SK-N-SH (cell line): ENCODE results near the gene LCE1D. TPM values are rescaled to one million over a fixed set of nuclear protein-coding genes. Genes with fewer than 3 reads are reported as not detected.

Experiments
- CTCF ChIA-PET: fragments of 300-600, 350-600 bp; formaldehyde crosslinking; extraction: SDS; loops from one replicate; lab custom pipeline; 2021; lab: Yijun Ruan, JAX
- POLR2A ChIA-PET: fragments of 350-600 bp; sonication (Branson Sonifier 250); formaldehyde crosslinking; extraction: SDS; loops from one replicate; lab custom pipeline; 2020; ENCODE audit warnings: antibody characterized with exemption, inconsistent platforms; lab: Yijun Ruan, JAX
- DNase-seq: peaks from one replicate; pipeline ENCODE4 v3.0.0; 2012
- H2AFZ ChIP-seq: fragments of 200-600 bp; sonication (generic); 2 replicates; pipeline ENCODE4 v1.8.1; 2016; ENCODE audit warnings: antibody characterized with exemption, mild to moderate bottlenecking, low read depth
- H3F3A ChIP-seq: fragments of 200-600 bp; sonication (generic); replicated peaks from 2 replicates; pipeline ENCODE3; 2016; ENCODE audit warnings: antibody characterized with exemption, mild to moderate bottlenecking; ENCODE audit not compliant: insufficient read depth
- H3K27ac ChIP-seq, 2 experiments: fragments of 200-500 bp in 1 of 2; fragments of 200-600 bp in 1 of 2; sonication (Bioruptor generic) in 1 of 2; sonication (generic), shearing (Covaris generic) in 1 of 2; 2 replicates each; pipeline versions ENCODE4 v1.5.1 to v1.6.1; 2014 to 2016; ENCODE audit warnings: low read depth in 2 of 2, inconsistent platforms in 1 of 2, low read length in 1 of 2, mild to moderate bottlenecking in 1 of 2, mixed read lengths in 1 of 2
- H3K27me3 ChIP-seq: fragments of 200-600 bp; sonication (generic), shearing (Covaris generic); 2 replicates; pipeline ENCODE4 v1.6.1; 2016; ENCODE audit warnings: mixed run types; ENCODE audit not compliant: insufficient read depth
- H3K36me3 ChIP-seq, 2 experiments: fragments of 200-500 bp in 1 of 2; fragments of 200-600 bp in 1 of 2; sonication (Bioruptor generic) in 1 of 2; sonication (generic) in 1 of 2; replicated peaks in 1 of 2; 2 replicates each; pipeline versions ENCODE3 to v1.5.1; 2014 to 2016; ENCODE audit warnings: low read length in 1 of 2, mild to moderate bottlenecking in 1 of 2; ENCODE audit not compliant: insufficient read depth in 2 of 2, control insufficient read depth in 1 of 2
- H3K4me1 ChIP-seq, 2 experiments: fragments of 200-500 bp in 1 of 2; fragments of 200-600 bp in 1 of 2; sonication (Bioruptor generic) in 1 of 2; sonication (generic), shearing (Covaris generic) in 1 of 2; 2 replicates each; pipeline versions ENCODE4 v1.5.1 to v1.6.1; 2014 to 2016; ENCODE audit warnings: low read depth in 1 of 2, low read length in 1 of 2, mixed run types in 1 of 2; ENCODE audit not compliant: insufficient read depth in 2 of 2, control insufficient read depth in 1 of 2
- H3K4me2 ChIP-seq: fragments of 200-600 bp; sonication (generic), shearing (Covaris generic); 2 replicates; pipeline ENCODE4 v1.6.1; 2017; ENCODE audit warnings: mixed run types
- H3K4me3 ChIP-seq, 2 experiments: fragments of 200-500 bp in 1 of 2; fragments of 200-600 bp in 1 of 2; sonication (Bioruptor generic) in 1 of 2; sonication (generic), shearing (Covaris generic) in 1 of 2; 2 replicates each; pipeline versions ENCODE4 v1.5.1 to v1.8.1; 2014 to 2016; ENCODE audit warnings: low read depth in 2 of 2, inconsistent platforms in 1 of 2, low read length in 1 of 2, mild to moderate bottlenecking in 1 of 2, mixed read lengths in 1 of 2, moderate library complexity in 1 of 2
- H3K79me2 ChIP-seq: fragments of 200-600 bp; sonication (generic); 2 replicates; pipeline ENCODE4 v1.8.1; 2017; ENCODE audit warnings: mild to moderate bottlenecking; ENCODE audit not compliant: insufficient read depth
- H3K9ac ChIP-seq: fragments of 200-600 bp; sonication (generic); 2 replicates; pipeline ENCODE4 v1.6.1; 2017; ENCODE audit warnings: mixed run types
- H3K9me2 ChIP-seq: fragments of 200-600 bp; sonication (generic); 2 replicates; pipeline ENCODE4 v1.6.1; 2017; ENCODE audit warnings: mixed run types
- H3K9me3 ChIP-seq: fragments of 200-600 bp; sonication (generic); 2 replicates; pipeline ENCODE4 v1.6.1; 2017; ENCODE audit warnings: mixed run types, mild to moderate bottlenecking, moderate library complexity
- H4K20me1 ChIP-seq: fragments of 200-600 bp; sonication (generic); 2 replicates; pipeline ENCODE4 v1.6.1; 2017; ENCODE audit warnings: mild to moderate bottlenecking, mixed run types; ENCODE audit not compliant: insufficient read depth
- EP300 ChIP-seq, 2 experiments: IDR thresholded peaks; 2 replicates each; pipeline versions ENCODE4 v1.4.0 to v1.6.1; 2012; ENCODE audit warnings: borderline replicate concordance in 1 of 2, low read depth in 1 of 2, low read length in 1 of 2
- FOSL2 ChIP-seq: IDR thresholded peaks from 2 replicates; pipeline ENCODE4 v1.4.0; 2012; ENCODE audit warnings: low read depth, mild to moderate bottlenecking, moderate library complexity, borderline replicate concordance
- FOXJ3 ChIP-seq: sonication (generic); formaldehyde crosslinking; IDR thresholded peaks from 2 replicates; pipeline ENCODE4 v1.5.1; 2020; ENCODE audit warnings: mild to moderate bottlenecking, missing genetic modification reagents
- GABPA ChIP-seq: IDR thresholded peaks from 2 replicates; pipeline ENCODE4 v1.4.0; 2012; ENCODE audit warnings: low read depth, mild to moderate bottlenecking
- GATA2 ChIP-seq: sonication (generic); formaldehyde crosslinking; IDR thresholded peaks from 2 replicates; pipeline ENCODE4 v1.5.0; 2020; ENCODE audit warnings: mild to moderate bottlenecking, missing genetic modification reagents
- IRF3 ChIP-seq: fragments of 150-350 bp; IDR thresholded peaks from 2 replicates; pipeline ENCODE4 v1.6.1; 2016; ENCODE audit warnings: mild to moderate bottlenecking, low read depth, low read length
- JUND ChIP-seq: IDR thresholded peaks from 2 replicates; pipeline ENCODE4 v1.4.0; 2012
- MEF2A ChIP-seq: IDR thresholded peaks from 2 replicates; pipeline ENCODE4 v1.4.0; 2012; ENCODE audit warnings: low read depth, borderline replicate concordance
- NRF1 ChIP-seq: IDR thresholded peaks from 2 replicates; pipeline ENCODE4 v1.6.1; 2012; ENCODE audit warnings: low read depth, mild to moderate bottlenecking, low read length
- POLR2AphosphoS5 ChIP-seq: IDR thresholded peaks from 2 replicates; pipeline ENCODE4 v1.6.1; 2012; ENCODE audit warnings: low read depth, low read length
- RAD21 ChIP-seq: IDR thresholded peaks from 2 replicates; pipeline ENCODE4 v1.6.1; 2012; ENCODE audit warnings: mild to moderate bottlenecking, low read length
- RFX5 ChIP-seq: IDR thresholded peaks from 2 replicates; pipeline ENCODE4 v1.6.1; 2012; ENCODE audit warnings: mild to moderate bottlenecking, improper control_type of control experiment, low read length
- RXRA ChIP-seq: IDR thresholded peaks from 2 replicates; pipeline ENCODE4 v1.4.0; 2012; ENCODE audit warnings: low read depth, mild to moderate bottlenecking, borderline replicate concordance
- TCF12 ChIP-seq: IDR thresholded peaks from 2 replicates; pipeline ENCODE4 v1.4.0; 2012
- USF1 ChIP-seq: IDR thresholded peaks from 2 replicates; pipeline ENCODE4 v1.4.0; 2012; ENCODE audit warnings: low read depth, borderline replicate concordance
- USF2 ChIP-seq: fragments of 150-350 bp; IDR thresholded peaks from 2 replicates; pipeline ENCODE4 v1.6.1; 2017; ENCODE audit warnings: antibody characterized with exemption, low read length, low read depth, borderline replicate concordance
- YY1 ChIP-seq: IDR thresholded peaks from 2 replicates; pipeline ENCODE4 v1.4.0; 2012; ENCODE audit warnings: low read depth, mild to moderate bottlenecking
- ZBTB33 ChIP-seq: IDR thresholded peaks from 2 replicates; pipeline ENCODE4 v1.4.0; 2012; ENCODE audit warnings: low read depth, borderline replicate concordance
- WGBS: methylation state at CpG from one replicate; pipeline ENCODE4 v1.1.6; 2017; ENCODE audit warnings: low lambda C conversion rate; 5-methylcytosine and 5-hydroxymethylcytosine counted together
- polyA plus RNA-seq, 3 experiments: library from polyadenylated mRNA; depleted of rRNA; stranded (reverse); fragments of >200 nt; gene quantifications; 2 replicates each; pipeline ENCODE4 v1.2.3, GENCODE V29; 2012

Gene LCE1D
- polyA plus RNA-seq, 1 of the 3 experiments (the other 2 are of a cell fraction): not detected

GRCh38 chr1:152756872-152757271 is 39.6 kb upstream of the LCE1D start:
- ChIA-PET CTCF (interaction anchor here (1.1 kb wide), 1 partner anchor 25 kb away, joined by 3 read pairs; no protein-coding TSS in a partner anchor), POLR2A (no interaction called here)
- Histone ChIP-seq H3K4me2 (no peak overlapping the region), H3K4me1 (no peaks in the 10 kb centered on the region), H3K27me3 (peaks cover 28% of the 10 kb centered on the region; the same call in 1 of the 2 replicates), H3K79me2 (no peaks in the 10 kb centered on the region), H3F3A (no peaks in the 10 kb centered on the region), H4K20me1 (no peaks in the 10 kb centered on the region), H3K9ac (no peak overlapping the region), H3K4me3 (no peak overlapping the region), H2AFZ (no peak overlapping the region), H3K9me3 (no peaks in the 10 kb centered on the region), H3K27ac (no peak overlapping the region), H3K36me3 (no peaks in the 10 kb centered on the region), H3K9me2 (no peaks in the 10 kb centered on the region)
- no peak for DNase-seq
- TF ChIP-seq FOXJ3 (no peak), GABPA (no peak), USF1 (no peak), POLR2AphosphoS5 (no peak), FOSL2 (no peak), USF2 (no peak), RFX5 (no peak), YY1 (no peak), JUND (no peak), RXRA (no peak), IRF3 (no peak), EP300 (IDR thresholded peaks at IDR 0.05; ENCODE audit: borderline replicate concordance in 1 of 2, low read depth in 1 of 2, low read length in 1 of 2) (no peak), TCF12 (no peak), ZBTB33 (no peak), NRF1 (no peak), MEF2A (no peak), GATA2 (CRISPR knock-in tag) (no peak), RAD21 (no peak)
- 0% methylated on average over 2 of the region's 2 CpGs for WGBS
